ENCODE data around the gene CACNA2D3.

The CACNA2D3 gene

GRCh38 chr3:55013145-55013925 lies 891.0 kb downstream of the CACNA2D3 start:
- TF ChIP-seq CTCF (IDR thresholded peaks at IDR 0.05) = no peak
- TF ChIP-seq ZFX (IDR thresholded peaks at IDR 0.05; ENCODE audit: borderline replicate concordance) = no peak
- no peak overlapping the region for H3K27ac ChIP-seq

- H3K27ac ChIP-seq = no peak overlapping the region
- TF ChIP-seq ZFX (IDR thresholded peaks at IDR 0.05; ENCODE audit: borderline replicate concordance) (no peak), CTCF (IDR thresholded peaks at IDR 0.05) (no peak)
Measured at GRCh38 chr3:55014081-55014480, 891.7 kb downstream of the CACNA2D3 start.

DNA sequence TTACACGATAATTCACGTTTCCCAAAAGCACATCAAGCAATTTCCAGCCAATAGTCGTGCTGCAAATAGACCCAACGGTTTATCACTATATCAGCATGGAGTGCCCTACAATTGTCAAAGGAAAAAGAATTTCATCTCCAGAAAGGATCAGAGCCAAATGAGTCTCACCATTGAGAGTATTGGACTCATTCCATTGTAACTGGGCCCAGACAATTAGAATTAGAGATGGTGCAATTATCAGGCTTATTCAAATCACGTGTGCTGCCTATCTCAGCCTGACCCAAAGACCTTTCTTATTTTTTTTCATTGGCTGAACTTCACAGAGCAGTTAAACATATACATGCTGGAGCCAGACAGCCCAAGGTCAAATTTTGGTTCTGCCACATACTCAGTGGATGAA lies 892.6 kb downstream of the CACNA2D3 start:
- no peak overlapping the region for H3K27ac ChIP-seq
- no peak for TF ChIP-seq CTCF (IDR thresholded peaks at IDR 0.05)
- TF ChIP-seq ZFX (IDR thresholded peaks at IDR 0.05; ENCODE audit: borderline replicate concordance) = no peak

DNA sequence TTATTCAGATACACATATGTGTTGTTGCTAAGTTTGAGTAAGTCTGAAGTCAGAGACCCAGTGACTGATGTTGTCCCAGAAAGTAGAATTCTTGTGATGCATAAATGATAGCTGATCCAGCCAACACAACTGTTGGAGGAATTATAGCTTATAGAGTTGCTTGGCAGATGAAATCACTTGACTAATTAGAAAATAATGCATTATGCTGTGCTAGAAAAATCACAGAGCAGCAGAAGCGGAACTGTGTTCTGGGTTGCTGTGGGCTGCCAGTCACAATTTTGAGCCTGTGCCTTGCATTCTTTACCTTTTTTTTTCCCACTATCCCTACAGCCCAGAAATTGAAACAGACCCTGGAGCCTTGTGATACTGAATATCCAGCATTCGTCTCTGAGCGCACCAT lies 895.5 kb downstream of the CACNA2D3 start:
- no peak overlapping the region for H3K27ac ChIP-seq
- no peak for TF ChIP-seq ZFX (IDR thresholded peaks at IDR 0.05; ENCODE audit: borderline replicate concordance)
- TF ChIP-seq CTCF (IDR thresholded peaks at IDR 0.05) = no peak

GRCh38 chr3:55030938-55031337 lies 908.6 kb downstream of the CACNA2D3 start:
- no peak overlapping the region for H3K27ac ChIP-seq
- TF ChIP-seq ZFX (IDR thresholded peaks at IDR 0.05; ENCODE audit: borderline replicate concordance) (no peak), CTCF (IDR thresholded peaks at IDR 0.05) (no peak)

GRCh38 chr3:55036883-55037577 lies 914.7 kb downstream of the CACNA2D3 start:
- H3K27ac ChIP-seq = no peak overlapping the region
- TF ChIP-seq ZFX (IDR thresholded peaks at IDR 0.05; ENCODE audit: borderline replicate concordance) (no peak), CTCF (IDR thresholded peaks at IDR 0.05) (no peak)

GRCh38 chr3:55042591-55042990 lies 920.2 kb downstream of the CACNA2D3 start:
- TF ChIP-seq ZFX (IDR thresholded peaks at IDR 0.05; ENCODE audit: borderline replicate concordance) (no peak), CTCF (IDR thresholded peaks at IDR 0.05) (no peak)
- no peak overlapping the region for H3K27ac ChIP-seq
